GOT3 (cell line): ENCODE measurements around the gene TAGAP.
A peak's percentile ranks its signal among the peaks of the same experiment; 100 is the strongest.
"Not testable (repeated sequence)": the region's sequence is repeated elsewhere in the genome, so short reads cannot be mapped to it uniquely, and the experiment has no call there.

Experiments used
- DNase-seq: peaks from one replicate; lab custom pipeline; 2025; ENCODE audit warnings: mixed read lengths; lab: John Stamatoyannopoulos, UW

TAGAP gene

GRCh38 chr6:159010037-159010612 is 34.7 kb downstream of the TAGAP start:
- not testable (repeated sequence) for DNase-seq

GRCh38 chr6:159008656-159009288 is 36.0 kb downstream of the TAGAP start:
- DNase-seq, result no peak

- DNase-seq, result no peak
These were observed 37.3 kb downstream of the TAGAP start for GRCh38 chr6:159007510-159007909.

DNA sequence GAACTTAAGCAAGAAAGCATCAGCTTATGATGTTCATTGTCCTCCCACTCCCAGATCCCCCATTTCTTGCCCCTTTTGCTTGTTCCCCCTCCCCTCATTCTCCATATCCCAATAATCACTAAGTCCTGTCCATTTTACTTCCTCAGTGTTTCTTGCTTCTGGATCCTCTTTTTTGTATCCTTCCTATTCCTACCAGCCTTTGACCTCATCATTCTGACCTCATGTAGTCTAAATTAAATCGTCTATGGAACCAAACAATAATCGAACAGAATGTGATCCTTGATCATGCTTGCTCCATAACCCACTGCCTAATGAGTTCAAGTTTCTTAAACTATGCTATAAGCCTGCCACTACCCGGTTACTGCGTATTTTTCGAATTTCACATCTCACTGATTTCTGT is 39.4 kb downstream of the TAGAP start:
- no peak for DNase-seq

DNA sequence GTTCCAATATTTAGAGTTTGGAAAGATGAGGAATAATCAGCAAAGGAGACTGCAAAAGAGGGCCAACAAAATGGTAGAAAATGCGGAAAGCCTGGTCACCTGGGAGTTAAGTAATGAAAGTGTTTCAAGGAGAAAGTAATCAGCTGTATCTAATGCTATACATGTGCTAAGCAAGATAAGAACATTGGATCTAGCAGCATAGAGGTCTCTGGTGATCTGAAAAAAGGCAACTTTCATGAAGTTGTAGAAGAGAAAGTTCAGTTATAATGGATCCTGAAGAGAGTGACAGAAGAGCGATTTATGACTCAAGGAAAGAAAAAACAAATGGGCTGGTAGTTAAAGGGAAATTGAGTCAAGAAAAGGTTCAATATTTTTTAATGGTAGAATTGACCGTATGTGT is 40.2 kb downstream of the TAGAP start:
- DNase-seq, result no peak

- no peak for DNase-seq
These were observed 42.2 kb downstream of the TAGAP start for GRCh38 chr6:159002432-159003155.

DNA sequence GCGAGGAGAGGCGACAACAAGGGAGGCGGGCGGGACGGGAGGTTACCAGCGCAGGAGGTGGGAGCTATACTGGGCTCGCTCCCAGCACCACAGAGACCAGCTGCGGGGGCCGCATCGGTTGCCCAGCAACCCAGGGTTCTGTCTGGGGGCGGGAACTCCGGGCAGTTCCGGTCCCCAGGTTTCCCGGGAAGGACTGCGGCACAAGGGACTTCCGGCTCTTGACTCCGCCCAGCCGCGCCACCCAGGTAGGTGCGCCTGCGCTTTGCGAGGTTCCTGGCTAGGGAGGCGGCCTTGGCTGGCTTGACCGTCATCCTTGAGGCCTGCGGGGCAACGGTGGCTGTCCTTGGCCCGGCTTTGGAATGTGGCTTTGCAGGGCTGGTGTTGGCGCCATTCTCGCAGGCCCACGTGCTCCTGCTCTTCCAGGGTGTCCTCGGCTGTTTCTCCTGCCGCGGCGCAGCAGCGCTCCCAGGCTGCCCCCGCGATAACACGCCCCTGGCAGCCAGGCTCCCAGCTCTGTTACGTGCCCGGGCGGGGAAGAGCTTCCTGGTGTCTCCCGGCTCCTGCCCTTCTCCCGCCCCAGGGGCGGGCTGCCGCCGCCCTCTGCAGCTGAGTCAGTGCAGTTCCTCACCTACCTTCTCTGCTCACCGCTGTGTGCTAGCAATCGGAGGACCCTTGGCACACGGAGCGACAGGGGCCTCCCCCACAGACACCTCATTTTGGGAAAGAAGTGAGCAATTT is 45.0 kb downstream of the TAGAP start, which contains the start of gene RSPH3:
TSS of gene RSPH3 (minus strand) at position 537 of the 738 bp plus-strand sequence. CDS start 652 bp downstream, outside the sequence.
- peak; percentile 73 for DNase-seq

GRCh38 chr6:158999154-158999665 is 45.6 kb downstream of the TAGAP start:
- no peak for DNase-seq

DNA sequence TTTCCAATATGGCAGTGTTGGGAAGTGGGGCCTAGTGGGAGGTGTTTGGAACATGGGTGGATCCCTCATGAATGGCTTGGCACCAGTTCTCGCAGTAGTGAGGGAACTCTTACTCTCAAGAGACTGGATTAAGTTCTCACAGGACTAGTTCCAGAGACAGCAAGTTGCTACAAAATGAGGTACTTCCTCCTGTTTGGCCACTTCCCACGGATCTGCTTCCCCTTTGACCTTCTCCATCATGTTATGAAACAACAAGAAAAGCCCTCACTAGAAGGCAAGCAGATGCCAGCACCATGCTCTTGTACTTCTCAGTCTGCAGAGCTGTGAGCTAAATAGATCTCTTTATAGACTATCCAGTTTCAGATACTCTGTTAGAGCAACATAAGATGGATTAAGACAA is 47.9 kb downstream of the TAGAP start:
- no peak for DNase-seq

- no peak for DNase-seq
These were observed 51.2 kb downstream of the TAGAP start for GRCh38 chr6:158993639-158994038.

DNA sequence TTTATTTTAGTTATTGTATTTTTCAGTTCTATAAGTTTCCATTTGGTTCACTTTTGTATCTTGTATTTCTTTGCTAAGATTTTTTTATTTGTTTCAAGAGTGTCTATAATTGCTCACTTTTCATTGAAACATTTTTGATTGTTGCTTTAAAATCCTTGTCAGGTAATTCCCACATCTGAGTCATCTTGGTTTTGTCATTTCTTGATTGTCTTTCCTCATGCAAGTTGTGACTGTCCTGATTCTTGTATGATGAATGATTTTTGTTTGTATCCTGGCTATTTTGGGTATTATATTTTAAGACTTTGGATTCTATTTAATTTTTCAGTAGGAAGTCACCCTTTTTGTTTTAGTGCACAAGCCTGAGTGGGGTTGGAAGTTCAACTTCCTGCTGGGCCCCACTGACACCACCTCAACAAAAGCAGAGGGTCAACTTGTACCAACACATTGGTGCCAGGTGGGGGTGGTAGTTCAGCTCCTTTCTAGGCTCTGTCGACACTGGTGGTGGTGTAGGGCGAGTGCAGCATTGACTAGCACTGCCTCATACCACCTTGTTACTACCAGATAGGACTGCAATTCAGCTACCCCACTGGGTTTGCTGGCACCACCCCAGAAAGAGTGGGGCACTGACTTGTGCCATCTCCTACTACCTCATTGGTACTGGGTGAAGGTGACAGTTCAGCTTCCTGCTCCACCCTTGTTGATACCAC is 53.6 kb downstream of the TAGAP start:
- no peak for DNase-seq

GRCh38 chr6:158989711-158990110 is 55.1 kb downstream of the TAGAP start:
- not testable (repeated sequence) for DNase-seq

GRCh38 chr6:158988477-158988876 is 56.3 kb downstream of the TAGAP start:
- no peak for DNase-seq

- DNase-seq, result no peak
These were observed 57.1 kb downstream of the TAGAP start for GRCh38 chr6:158987657-158988056.
